ENCODE measurements around the gene BCL2L1. TPM values are rescaled to one million over a fixed set of nuclear protein-coding genes. Genes with fewer than 3 reads are reported as not detected.
A peak's percentile ranks its signal among the peaks of the same experiment; 100 is the strongest.

BCL2L1 gene
- total RNA-seq, 1 experiment from 2014 or later = 469 TPM

- Histone ChIP-seq H3K27me3 (replicated peaks; ENCODE audit: control insufficient read depth, insufficient read depth, low read length) (no peaks in the 10 kb centered on the region), H3K9me3 (no peaks in the 10 kb centered on the region), H3K4me3 (ENCODE audit: low read depth, low read length) (no peak overlapping the region), H3K4me1 (peaks cover 83% of the 10 kb centered on the region), H3K36me3 (ENCODE audit: control insufficient read depth, insufficient read depth, low read length) (peaks cover 15% of the 10 kb centered on the region)
- intact Hi-C loops (cut with micrococcal nuclease; ENCODE audit: unreplicated experiment) = loop anchor here (1.0 kb wide), 5 partner anchors 13 to 55 kb away; no protein-coding TSS in a partner anchor
- H3K27ac Mint-ChIP-seq (ENCODE audit: unreplicated experiment) = peak overlapping the region; percentile 87
- peaks cover 82% of the 10 kb centered on the region for H3K4me1 Mint-ChIP-seq (ENCODE audit: low read depth, unreplicated experiment)
- DNase-seq = peak in 1 of 2 experiments; percentile 67
- no peaks in the 10 kb centered on the region for H3K9me3 Mint-ChIP-seq (ENCODE audit: unreplicated experiment)
- peaks cover 100% of the 10 kb centered on the region for H3K36me3 Mint-ChIP-seq (ENCODE audit: insufficient read depth, unreplicated experiment)
- H3K27me3 Mint-ChIP-seq (ENCODE audit: insufficient read depth, unreplicated experiment) = no peaks in the 10 kb centered on the region
- POLR2A ChIA-PET = interaction anchor here (0.8 to 3.0 kb wide), 14 partner anchors 9 to 444 kb away, joined by 3 to 38 read pairs (median 6); partner anchors contain the start of genes BCL2L1, TM9SF4 and TPX2
- CTCF ChIA-PET = interaction anchor here (0.6 to 7.1 kb wide), 16 partner anchors 10 to 102 kb away, joined by 3 to 394 read pairs (median 6); partner anchors contain the start of gene BCL2L1
- TF ChIP-seq CTCF (IDR thresholded peaks at IDR 0.05; ENCODE audit: insufficient read depth in 1 of 2, low read depth in 1 of 2, low read length in 1 of 2, severe bottlenecking in 1 of 2, unreplicated experiment in 1 of 2) = no peak
- H3K4me3 Mint-ChIP-seq (ENCODE audit: unreplicated experiment) = peak overlapping the region; percentile 35
- BruUV-seq (replicated peaks) = no TSS peak
Observed at GRCh38 chr20:31664696-31665354, 57.8 kb downstream of the BCL2L1 start.

- H3K9me3 Mint-ChIP-seq (ENCODE audit: unreplicated experiment) = no peaks in the 10 kb centered on the region
- H3K36me3 Mint-ChIP-seq (ENCODE audit: insufficient read depth, unreplicated experiment) = peaks cover 96% of the 10 kb centered on the region
- no peak for TF ChIP-seq CTCF (IDR thresholded peaks at IDR 0.05; ENCODE audit: insufficient read depth in 1 of 2, low read depth in 1 of 2, low read length in 1 of 2, severe bottlenecking in 1 of 2, unreplicated experiment in 1 of 2)
- CTCF ChIA-PET = interaction anchor here (0.6 to 7.1 kb wide), 19 partner anchors 11 to 134 kb away, joined by 3 to 394 read pairs (median 6); partner anchors contain the start of gene BCL2L1
- H3K36me3 ChIP-seq (ENCODE audit: control insufficient read depth, insufficient read depth, low read length) = peaks cover 14% of the 10 kb centered on the region
- H3K4me1 ChIP-seq = peaks cover 76% of the 10 kb centered on the region
- BruUV-seq (replicated peaks) = TSS peak; percentile 6
- no peaks in the 10 kb centered on the region for H3K27me3 ChIP-seq (replicated peaks; ENCODE audit: control insufficient read depth, insufficient read depth, low read length)
- H3K27me3 Mint-ChIP-seq (ENCODE audit: insufficient read depth, unreplicated experiment) = no peaks in the 10 kb centered on the region
- peak overlapping the region; percentile 87 for H3K27ac Mint-ChIP-seq (ENCODE audit: unreplicated experiment)
- no peaks in the 10 kb centered on the region for H3K9me3 ChIP-seq
- peak; percentile 86 to 92 for DNase-seq
- H3K4me3 ChIP-seq (ENCODE audit: low read depth, low read length) = no peak overlapping the region
- intact Hi-C loops (cut with micrococcal nuclease; ENCODE audit: unreplicated experiment) = loop anchor here (1.0 kb wide), 5 partner anchors 14 to 56 kb away; no protein-coding TSS in a partner anchor
- H3K4me3 Mint-ChIP-seq (ENCODE audit: unreplicated experiment) = peak overlapping the region; percentile 35
- peaks cover 78% of the 10 kb centered on the region for H3K4me1 Mint-ChIP-seq (ENCODE audit: low read depth, unreplicated experiment)
- POLR2A ChIA-PET = interaction anchor here (0.5 to 3.0 kb wide), 21 partner anchors 10 to 445 kb away, joined by 3 to 38 read pairs (median 5); partner anchors contain the start of genes BCL2L1, TM9SF4 and TPX2
Observed at GRCh38 chr20:31663838-31664695, 58.6 kb downstream of the BCL2L1 start.

- no peaks in the 10 kb centered on the region for H3K9me3 Mint-ChIP-seq (ENCODE audit: unreplicated experiment)
- ChIA-PET CTCF (interaction anchor here (1.2 to 7.1 kb wide), 9 partner anchors 15 to 101 kb away, joined by 4 to 394 read pairs (median 12); partner anchors contain the start of gene BCL2L1), POLR2A (interaction anchor here (0.5 to 3.0 kb wide), 13 partner anchors 15 to 111 kb away, joined by 3 to 38 read pairs (median 6); partner anchors contain the start of gene BCL2L1)
- H3K36me3 Mint-ChIP-seq (ENCODE audit: insufficient read depth, unreplicated experiment) = peaks cover 96% of the 10 kb centered on the region
- Histone ChIP-seq H3K4me3 (ENCODE audit: low read depth, low read length) (no peak overlapping the region), H3K36me3 (ENCODE audit: control insufficient read depth, insufficient read depth, low read length) (peaks cover 14% of the 10 kb centered on the region), H3K4me1 (peaks cover 71% of the 10 kb centered on the region), H3K9me3 (no peaks in the 10 kb centered on the region), H3K27me3 (replicated peaks; ENCODE audit: control insufficient read depth, insufficient read depth, low read length) (no peaks in the 10 kb centered on the region)
- BruUV-seq (replicated peaks) = no TSS peak
- no peak for TF ChIP-seq CTCF (IDR thresholded peaks at IDR 0.05; ENCODE audit: insufficient read depth in 1 of 2, low read depth in 1 of 2, low read length in 1 of 2, severe bottlenecking in 1 of 2, unreplicated experiment in 1 of 2)
- intact Hi-C loops (cut with micrococcal nuclease; ENCODE audit: unreplicated experiment) = no loop called here
- peaks cover 84% of the 10 kb centered on the region for H3K4me1 Mint-ChIP-seq (ENCODE audit: low read depth, unreplicated experiment)
- peak overlapping the region; percentile 87 for H3K27ac Mint-ChIP-seq (ENCODE audit: unreplicated experiment)
- no peak for DNase-seq
- H3K4me3 Mint-ChIP-seq (ENCODE audit: unreplicated experiment) = peak overlapping the region; percentile 35
- H3K27me3 Mint-ChIP-seq (ENCODE audit: insufficient read depth, unreplicated experiment) = no peaks in the 10 kb centered on the region
Observed at GRCh38 chr20:31663524-31663837, 59.2 kb downstream of the BCL2L1 start.

All from Caco-2 (cell line).